Measurements from ENCODE around the gene CBFA2T3. TPM values are rescaled to one million over a fixed set of nuclear protein-coding genes. Genes with fewer than 3 reads are reported as not detected.

Gene CBFA2T3
- total RNA-seq, 1 donor from 2014 or later = not detected

GRCh38 chr16:88940862-88941817 is 35.9 kb downstream of the CBFA2T3 start:
- H3K4me1 Mint-ChIP-seq (ENCODE audit: low read depth) = no peaks in the 10 kb centered on the region
- no peak for DNase-seq (ENCODE audit: low spot score)
- H3K4me3 Mint-ChIP-seq (ENCODE audit: unreplicated experiment) = no peak overlapping the region
- H3K27ac Mint-ChIP-seq (ENCODE audit: unreplicated experiment) = no peak overlapping the region
- no peaks in the 10 kb centered on the region for H3K9me3 Mint-ChIP-seq (ENCODE audit: low read depth)
- H3K36me3 Mint-ChIP-seq (ENCODE audit: low read depth) = no peaks in the 10 kb centered on the region
- peaks cover 39% of the 10 kb centered on the region for H3K27me3 Mint-ChIP-seq (ENCODE audit: low read depth)
- TF ChIP-seq, protein P1, sequence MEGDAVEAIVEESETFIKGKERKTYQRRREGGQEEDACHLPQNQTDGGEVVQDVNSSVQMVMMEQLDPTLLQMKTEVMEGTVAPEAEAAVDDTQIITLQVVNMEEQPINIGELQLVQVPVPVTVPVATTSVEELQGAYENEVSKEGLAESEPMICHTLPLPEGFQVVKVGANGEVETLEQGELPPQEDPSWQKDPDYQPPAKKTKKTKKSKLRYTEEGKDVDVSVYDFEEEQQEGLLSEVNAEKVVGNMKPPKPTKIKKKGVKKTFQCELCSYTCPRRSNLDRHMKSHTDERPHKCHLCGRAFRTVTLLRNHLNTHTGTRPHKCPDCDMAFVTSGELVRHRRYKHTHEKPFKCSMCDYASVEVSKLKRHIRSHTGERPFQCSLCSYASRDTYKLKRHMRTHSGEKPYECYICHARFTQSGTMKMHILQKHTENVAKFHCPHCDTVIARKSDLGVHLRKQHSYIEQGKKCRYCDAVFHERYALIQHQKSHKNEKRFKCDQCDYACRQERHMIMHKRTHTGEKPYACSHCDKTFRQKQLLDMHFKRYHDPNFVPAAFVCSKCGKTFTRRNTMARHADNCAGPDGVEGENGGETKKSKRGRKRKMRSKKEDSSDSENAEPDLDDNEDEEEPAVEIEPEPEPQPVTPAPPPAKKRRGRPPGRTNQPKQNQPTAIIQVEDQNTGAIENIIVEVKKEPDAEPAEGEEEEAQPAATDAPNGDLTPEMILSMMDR (IDR thresholded peaks at IDR 0.05) = no peak

DNA sequence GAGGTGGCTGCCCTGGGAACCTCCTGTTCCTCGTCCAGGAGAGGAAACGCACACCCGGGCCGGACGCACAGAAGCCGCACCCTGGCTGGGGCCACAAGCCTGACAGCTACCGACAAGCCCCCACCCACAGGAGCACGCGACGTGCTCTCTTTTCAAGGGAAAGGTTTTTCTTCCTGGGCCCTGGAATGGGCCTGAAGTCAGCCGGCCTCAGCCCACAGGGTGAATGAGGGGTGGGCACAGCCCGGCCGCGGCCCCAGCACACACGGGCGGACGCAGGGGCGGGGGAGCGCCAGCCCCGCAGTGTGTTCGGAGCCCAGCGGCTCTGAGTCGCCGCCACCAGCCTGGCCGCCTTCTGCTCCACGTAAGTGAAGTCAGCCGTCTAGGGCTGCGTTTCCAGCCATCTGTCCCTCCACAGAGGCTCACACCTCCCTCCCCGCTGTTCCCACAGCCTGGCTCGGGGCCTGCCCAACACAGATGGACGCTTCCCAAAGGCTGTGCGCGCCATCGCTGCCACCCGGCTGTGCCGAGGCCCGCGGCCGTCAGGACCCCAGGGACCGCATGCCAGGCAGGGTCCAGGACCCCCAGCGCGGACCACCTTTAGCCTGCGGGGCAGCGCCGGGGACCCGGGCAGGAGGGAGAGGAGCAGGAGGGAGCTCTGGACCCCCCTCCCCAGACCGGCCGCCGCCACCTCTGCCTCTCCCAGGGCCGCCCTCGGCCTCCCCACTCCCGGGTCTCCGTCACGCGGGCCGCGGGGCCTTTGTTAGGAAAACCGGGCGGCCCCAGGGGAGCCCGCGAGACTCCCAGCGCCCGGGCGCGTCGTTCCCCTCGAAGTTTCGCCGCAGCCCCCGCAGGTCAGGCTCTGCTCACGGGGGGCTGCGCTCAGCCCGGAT is 36.8 kb downstream of the CBFA2T3 start:
- H3K27me3 Mint-ChIP-seq (ENCODE audit: low read depth) = peaks cover 30% of the 10 kb centered on the region
- H3K4me3 Mint-ChIP-seq (ENCODE audit: unreplicated experiment) = no peak overlapping the region
- H3K27ac Mint-ChIP-seq (ENCODE audit: unreplicated experiment) = no peak overlapping the region
- no peaks in the 10 kb centered on the region for H3K9me3 Mint-ChIP-seq (ENCODE audit: low read depth)
- TF ChIP-seq, protein P1 (IDR thresholded peaks at IDR 0.05) = no peak
- no peak for DNase-seq (ENCODE audit: low spot score)
- no peaks in the 10 kb centered on the region for H3K36me3 Mint-ChIP-seq (ENCODE audit: low read depth)
- H3K4me1 Mint-ChIP-seq (ENCODE audit: low read depth) = no peaks in the 10 kb centered on the region

GRCh38 chr16:88939245-88939971 is 37.6 kb downstream of the CBFA2T3 start:
- H3K27ac Mint-ChIP-seq (ENCODE audit: unreplicated experiment) = no peak overlapping the region
- TF ChIP-seq, protein P1 (IDR thresholded peaks at IDR 0.05) = no peak
- DNase-seq (ENCODE audit: low spot score) = no peak
- H3K27me3 Mint-ChIP-seq (ENCODE audit: low read depth) = peaks cover 27% of the 10 kb centered on the region
- H3K36me3 Mint-ChIP-seq (ENCODE audit: low read depth) = no peaks in the 10 kb centered on the region
- no peaks in the 10 kb centered on the region for H3K4me1 Mint-ChIP-seq (ENCODE audit: low read depth)
- no peak overlapping the region for H3K4me3 Mint-ChIP-seq (ENCODE audit: unreplicated experiment)
- no peaks in the 10 kb centered on the region for H3K9me3 Mint-ChIP-seq (ENCODE audit: low read depth)

DNA sequence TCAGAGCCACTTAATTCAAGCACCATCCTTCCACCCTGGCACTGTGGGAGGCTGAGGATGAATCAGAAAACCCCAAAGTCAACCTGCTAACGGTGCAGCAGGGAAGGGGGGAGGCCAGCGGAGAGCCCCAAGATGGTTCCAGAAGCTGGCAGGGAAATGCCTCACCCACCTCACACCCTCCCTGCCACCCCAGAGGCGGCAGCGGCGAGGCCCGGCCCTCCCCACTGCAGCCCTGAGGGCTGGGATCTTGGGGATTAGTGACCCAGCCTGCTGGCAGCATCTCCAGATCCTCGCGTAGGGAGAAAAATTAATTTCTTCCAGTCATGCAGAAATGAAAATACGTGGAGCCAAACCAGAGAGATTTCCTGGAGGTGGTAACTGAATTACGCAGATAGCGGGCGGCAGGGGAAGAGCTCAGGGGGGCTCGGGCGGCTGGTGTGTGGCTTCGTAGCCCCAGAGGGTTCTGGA is 38.2 kb downstream of the CBFA2T3 start:
- Mint-ChIP-seq H3K36me3 (ENCODE audit: low read depth) (no peaks in the 10 kb centered on the region), H3K27ac (ENCODE audit: unreplicated experiment) (no peak overlapping the region), H3K27me3 (ENCODE audit: low read depth) (peaks cover 27% of the 10 kb centered on the region), H3K9me3 (ENCODE audit: low read depth) (no peaks in the 10 kb centered on the region), H3K4me3 (ENCODE audit: unreplicated experiment) (no peak overlapping the region), H3K4me1 (ENCODE audit: low read depth) (no peaks in the 10 kb centered on the region)
- DNase-seq (ENCODE audit: low spot score) = no peak
- TF ChIP-seq, protein P1 (IDR thresholded peaks at IDR 0.05) = no peak

Data from chondrocyte (in vitro differentiated cells).